Endothelial cell of umbilical vein (primary cell): ENCODE results near the gene KAT7. TPM values are rescaled to one million over a fixed set of nuclear protein-coding genes. Genes with fewer than 3 reads are reported as not detected.

Experiments
- BruUV-seq: library from RNA; stranded (reverse); fragments of 400-500 nt; replicated peaks from 2 replicates; lab custom pipeline; 2021; lab: Mats Ljungman, UMichigan
- CTCF ChIA-PET: fragments of 300-600, 350-600 bp; sonication (Branson Sonifier 250); formaldehyde crosslinking; loops from one replicate; lab custom pipeline; 2021; ENCODE audit warnings: antibody characterized with exemption, inconsistent platforms; lab: Charles Lee
- POLR2A ChIA-PET: fragments of 300-600, 350-600 bp; sonication (Branson Sonifier 250); formaldehyde crosslinking; loops from one replicate; lab custom pipeline; 2021; ENCODE audit warnings: antibody characterized with exemption, inconsistent platforms; lab: Charles Lee
- DNase-seq: peaks from one replicate; pipeline ENCODE4 v3.0.0-alpha.2; 2011; ENCODE audit warnings: low read depth, low spot score
- FAIRE-seq: peaks from 2 replicates; lab custom pipeline; 2011; peaks lifted over from hg19 to GRCh38; lab: Jason Lieb, UNC
- H2AFZ ChIP-seq: 2 replicates; pipeline ENCODE4 v1.6.0; 2012; ENCODE audit warnings: low read depth, low read length, control low read depth, inconsistent platforms
- H3K27ac ChIP-seq: 2 replicates; pipeline ENCODE4 v1.5.1; 2011; ENCODE audit warnings: low read depth, mild to moderate bottlenecking, control low read depth, low read length, moderate library complexity; ENCODE audit not compliant: insufficient read depth
- H3K27me3 ChIP-seq, 2 experiments: 2 replicates each; pipeline versions ENCODE4 v1.6.0 to v1.6.1; 2011; ENCODE audit warnings: low read length in 2 of 2, mixed read lengths in 1 of 2; ENCODE audit not compliant: control insufficient read depth in 2 of 2, insufficient read depth in 2 of 2
- H3K36me3 ChIP-seq, 2 experiments: 2 replicates in 1 of 2; 3 replicates in 1 of 2; pipeline ENCODE4 v1.5.1; 2011; ENCODE audit warnings: low read length in 2 of 2, mild to moderate bottlenecking in 1 of 2, moderate library complexity in 1 of 2; ENCODE audit not compliant: control insufficient read depth in 2 of 2, insufficient read depth in 2 of 2; ENCODE audit errors: extremely low read depth in 1 of 2
- H3K4me1 ChIP-seq: 3 replicates; pipeline ENCODE4 v1.5.1; 2011; ENCODE audit warnings: mild to moderate bottlenecking, low read length; ENCODE audit not compliant: control insufficient read depth, insufficient read depth; ENCODE audit errors: extremely low read depth
- H3K4me2 ChIP-seq: 2 replicates; pipeline ENCODE4 v1.6.1; 2011; ENCODE audit warnings: low read length, control low read depth, mixed read lengths; ENCODE audit not compliant: insufficient read depth
- H3K4me3 ChIP-seq, 3 experiments: fragments of 200-600 bp in 1 of 3; sonication (generic), shearing (Covaris generic) in 1 of 3; replicated peaks in 1 of 3; 2 replicates each; pipeline ENCODE4 v1.5.1; 2011 to 2016; ENCODE audit warnings: control low read depth in 3 of 3, low read length in 3 of 3, mild to moderate bottlenecking in 2 of 3, inconsistent platforms in 1 of 3, low read depth in 1 of 3, moderate library complexity in 1 of 3; ENCODE audit not compliant: insufficient read depth in 1 of 3
- H3K79me2 ChIP-seq: 2 replicates; pipeline ENCODE4 v1.6.0; 2012; ENCODE audit warnings: low read length, inconsistent platforms; ENCODE audit not compliant: control insufficient read depth, insufficient read depth
- H3K9ac ChIP-seq: replicated peaks from 2 replicates; pipeline ENCODE3; 2011; ENCODE audit warnings: low read length, control low read depth; ENCODE audit not compliant: insufficient read depth; ENCODE audit errors: extremely low read depth
- H3K9me1 ChIP-seq: replicated peaks from 3 replicates; pipeline ENCODE4 v1.6.0; 2011; ENCODE audit warnings: mild to moderate bottlenecking, low read length; ENCODE audit not compliant: control insufficient read depth, insufficient read depth; ENCODE audit errors: extremely low read depth
- H3K9me3 ChIP-seq: replicated peaks from 2 replicates; pipeline ENCODE4 v1.5.1; 2012; ENCODE audit warnings: low read length, inconsistent platforms; ENCODE audit not compliant: control insufficient read depth, insufficient read depth
- H4K20me1 ChIP-seq: replicated peaks from 2 replicates; pipeline ENCODE3; 2011; ENCODE audit warnings: mild to moderate bottlenecking, low read length; ENCODE audit not compliant: control insufficient read depth, insufficient read depth; ENCODE audit errors: extremely low read depth
- EZH2 ChIP-seq: IDR thresholded peaks from 2 replicates; pipeline ENCODE4 v1.6.1; 2012; ENCODE audit warnings: borderline replicate concordance, low read depth, mild to moderate bottlenecking, moderate library complexity, low read length, inconsistent platforms; ENCODE audit not compliant: severe bottlenecking
- FOS ChIP-seq: IDR thresholded peaks from 2 replicates; pipeline ENCODE4 v1.6.1; 2011; ENCODE audit warnings: mild to moderate bottlenecking, low read length, moderate library complexity, borderline replicate concordance; ENCODE audit not compliant: insufficient read depth
- GATA2 ChIP-seq: IDR thresholded peaks from 2 replicates; pipeline ENCODE4 v1.7.0; 2011; ENCODE audit warnings: low read depth, mild to moderate bottlenecking, moderate library complexity, mixed read lengths, low read length; ENCODE audit not compliant: insufficient read length, insufficient read depth
- JUN ChIP-seq: IDR thresholded peaks from 2 replicates; pipeline ENCODE4 v1.6.1; 2011; ENCODE audit warnings: borderline replicate concordance, low read depth; ENCODE audit not compliant: insufficient read length, insufficient read depth
- MYC ChIP-seq: IDR thresholded peaks from one replicate; pipeline ENCODE4 v1.6.1; 2011; ENCODE audit warnings: mild to moderate bottlenecking, low read depth, low read length
- POLR2A ChIP-seq: IDR thresholded peaks from 2 replicates; pipeline ENCODE4 v1.6.1; 2012; ENCODE audit warnings: low read depth, mild to moderate bottlenecking, control low read depth, low read length
- POLR2AphosphoS5 ChIP-seq: IDR thresholded peaks from 2 replicates; pipeline ENCODE4 v1.6.1; 2012; ENCODE audit warnings: low read depth, mild to moderate bottlenecking, control low read depth, low read length, moderate library complexity; ENCODE audit not compliant: insufficient read depth
- dilution Hi-C: fragments of 300-500 bp; cut with MboI; formaldehyde crosslinking; loops from one replicate; pipeline ENCODE4 v1.15.0; 2019; ENCODE audit warnings: low sequenced_read_pairs; ENCODE audit not compliant: extremely low pct_ligation_motif_present
- intact Hi-C: fragments of 100-400 bp; cut with micrococcal nuclease; formaldehyde crosslinking; loops from one replicate; pipeline ENCODE4 v1.10.0; 2022
- polyA plus RNA-seq, 4 experiments: library from polyadenylated mRNA; depleted of rRNA in 3 of 4; stranded (reverse) in 3 of 4; unstranded in 1 of 4; fragments of >200 nt; gene quantifications; 2 replicates each; pipeline versions ENCODE4 v1.2.1 to v1.2.3, GENCODE V29; 2011 to 2012; ENCODE audit warnings: missing spikeins in 1 of 4
- total RNA-seq: library from RNA; stranded (reverse); gene quantifications from 2 replicates; pipeline ENCODE4 v1.2.3, GENCODE V29; 2021
- TF ChIP-seq, protein P1 (sequence below), 2 donors: IDR thresholded peaks; 1 replicate in 1 of 2; 2 replicates in 1 of 2; pipeline ENCODE4 v1.5.1; 2011; ENCODE audit warnings: low read length in 2 of 2, mild to moderate bottlenecking in 2 of 2, moderate library complexity in 2 of 2, control low read depth in 1 of 2, inconsistent platforms in 1 of 2, low read depth in 1 of 2; ENCODE audit not compliant: insufficient read depth in 1 of 2; ENCODE audit errors: extremely low read depth in 1 of 2
- TF ChIP-seq, protein P2 (sequence below): IDR thresholded peaks from 2 replicates; pipeline ENCODE4 v1.6.1; 2011; ENCODE audit not compliant: insufficient read depth, insufficient read length

KAT7 gene
- total and polyA plus RNA-seq, 2 donors (not counting 3 experiments of a cell fraction or from before 2014, with no cell fraction given), result 44.5 to 66.2 TPM

DNA sequence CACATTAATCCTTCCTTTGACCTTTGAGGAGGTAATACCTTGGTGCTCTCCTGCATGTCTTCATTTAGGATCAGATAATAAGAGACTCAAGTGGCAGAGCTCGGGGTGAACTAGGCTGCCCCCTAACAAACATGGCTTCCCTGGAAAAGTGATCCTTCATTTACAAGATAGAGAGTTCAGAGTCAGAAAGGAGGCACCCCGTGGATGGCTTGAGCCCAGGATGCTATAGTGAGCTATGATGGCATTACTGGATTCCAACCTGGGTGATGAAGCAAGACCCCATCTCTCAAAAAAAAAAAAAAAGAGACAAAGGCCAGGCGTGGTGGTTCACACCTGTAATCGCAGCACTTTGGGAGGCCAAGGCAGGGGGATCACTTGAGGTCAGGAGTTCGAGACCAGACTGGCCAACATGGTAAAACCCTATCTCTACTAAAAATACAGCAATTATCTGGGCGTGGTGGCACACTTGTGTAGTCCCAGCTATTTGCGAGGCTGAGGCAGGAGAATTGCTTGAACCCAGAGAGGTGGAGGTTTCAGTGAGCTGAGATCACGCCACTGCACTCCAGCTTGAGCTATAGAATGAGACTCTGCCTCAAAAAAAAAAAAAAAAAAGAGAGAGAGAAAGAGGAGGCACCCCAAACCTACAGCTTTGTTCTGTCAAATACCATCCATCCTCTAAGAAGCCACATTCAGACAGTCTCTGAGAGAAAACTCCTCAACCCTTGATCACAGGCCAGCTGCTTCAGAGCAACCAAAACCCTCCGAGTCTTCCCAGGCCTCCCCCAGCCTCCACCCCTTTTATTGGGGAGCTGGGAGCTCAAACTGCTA, 31.9 kb upstream of the KAT7 start:
- POLR2A ChIA-PET, result no interaction called here
- H3K4me3 ChIP-seq, result no peak overlapping the region
- H3K27me3 ChIP-seq, result peaks cover 0 to under 1% of the 10 kb centered on the region in 2 experiments
- intact Hi-C loops, result no loop called here
- H3K27ac ChIP-seq, result no peak overlapping the region
- H3K9me3 ChIP-seq, result no peaks in the 10 kb centered on the region
- no peaks in the 10 kb centered on the region for H4K20me1 ChIP-seq
- H3K9ac ChIP-seq, result no peak overlapping the region
- no peaks in the 10 kb centered on the region for H3K36me3 ChIP-seq
- no peaks in the 10 kb centered on the region for H3K9me1 ChIP-seq
- no peak overlapping the region for H3K4me2 ChIP-seq
- no peaks in the 10 kb centered on the region for H3K79me2 ChIP-seq
- DNase-seq (no peak), FAIRE-seq (no peak)
- CTCF ChIA-PET, result interaction anchor here (0.9 to 2.5 kb wide), 5 partner anchors 9 to 200 kb away, joined by 3 to 11 read pairs (median 3); partner anchors contain the start of gene SLC35B1
- dilution Hi-C loops, result no loop called here
- TF ChIP-seq POLR2A, result no peak
- TF ChIP-seq MYC, result no peak
- TF ChIP-seq, protein P1, sequence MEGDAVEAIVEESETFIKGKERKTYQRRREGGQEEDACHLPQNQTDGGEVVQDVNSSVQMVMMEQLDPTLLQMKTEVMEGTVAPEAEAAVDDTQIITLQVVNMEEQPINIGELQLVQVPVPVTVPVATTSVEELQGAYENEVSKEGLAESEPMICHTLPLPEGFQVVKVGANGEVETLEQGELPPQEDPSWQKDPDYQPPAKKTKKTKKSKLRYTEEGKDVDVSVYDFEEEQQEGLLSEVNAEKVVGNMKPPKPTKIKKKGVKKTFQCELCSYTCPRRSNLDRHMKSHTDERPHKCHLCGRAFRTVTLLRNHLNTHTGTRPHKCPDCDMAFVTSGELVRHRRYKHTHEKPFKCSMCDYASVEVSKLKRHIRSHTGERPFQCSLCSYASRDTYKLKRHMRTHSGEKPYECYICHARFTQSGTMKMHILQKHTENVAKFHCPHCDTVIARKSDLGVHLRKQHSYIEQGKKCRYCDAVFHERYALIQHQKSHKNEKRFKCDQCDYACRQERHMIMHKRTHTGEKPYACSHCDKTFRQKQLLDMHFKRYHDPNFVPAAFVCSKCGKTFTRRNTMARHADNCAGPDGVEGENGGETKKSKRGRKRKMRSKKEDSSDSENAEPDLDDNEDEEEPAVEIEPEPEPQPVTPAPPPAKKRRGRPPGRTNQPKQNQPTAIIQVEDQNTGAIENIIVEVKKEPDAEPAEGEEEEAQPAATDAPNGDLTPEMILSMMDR (IDR thresholded peaks at IDR 0.05; ENCODE audit: extremely low read depth in 1 of 2, insufficient read depth in 1 of 2, low read depth in 1 of 2, low read length in 2 of 2), result no peak
- TF ChIP-seq EZH2, result no peak
- no peak for TF ChIP-seq JUN
- TF ChIP-seq POLR2AphosphoS5, result no peak
- no peak for TF ChIP-seq FOS
- no peak for TF ChIP-seq GATA2
- TF ChIP-seq, protein P2, sequence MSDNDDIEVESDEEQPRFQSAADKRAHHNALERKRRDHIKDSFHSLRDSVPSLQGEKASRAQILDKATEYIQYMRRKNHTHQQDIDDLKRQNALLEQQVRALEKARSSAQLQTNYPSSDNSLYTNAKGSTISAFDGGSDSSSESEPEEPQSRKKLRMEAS, result no peak
- BruUV-seq, result no TSS peak
- H3K4me1 ChIP-seq, result no peaks in the 10 kb centered on the region
- no peak overlapping the region for H2AFZ ChIP-seq
